ENCODE results near the gene ARHGAP40.

Gene ARHGAP40

DNA sequence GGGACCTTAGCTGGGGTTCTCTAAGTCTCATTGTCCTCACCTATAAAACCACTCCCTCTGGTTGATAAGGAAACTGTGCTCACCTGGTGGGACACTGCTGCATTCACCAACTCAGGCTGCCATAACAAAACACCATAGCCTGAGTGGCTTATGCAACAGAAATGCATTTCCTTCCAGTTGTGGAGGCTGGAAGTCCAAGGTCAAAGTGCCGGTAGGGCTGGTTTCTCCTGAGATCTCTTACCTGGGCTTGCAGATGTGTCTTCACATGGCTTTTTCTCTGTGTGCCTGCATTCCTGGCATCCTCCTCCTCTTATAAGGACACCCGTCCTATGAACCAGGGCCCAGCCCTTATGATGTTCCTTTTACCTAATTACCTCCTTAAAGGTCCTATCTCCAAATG, 62.7 kb downstream of the ARHGAP40 start:
- no peak overlapping the region for H2BK120ac ChIP-seq (ENCODE audit: low read depth, low read length)
- H3K79me1 ChIP-seq (ENCODE audit: low read length), result no peaks in the 10 kb centered on the region
- H3K27me3 ChIP-seq (ENCODE audit: insufficient read depth, low read length, poor library complexity), result no peaks in the 10 kb centered on the region
- H2BK5ac ChIP-seq (ENCODE audit: low read length), result no peak overlapping the region
- no peaks in the 10 kb centered on the region for H3K79me2 ChIP-seq (ENCODE audit: control insufficient read depth, insufficient read depth, low read length)
- no peak for DNase-seq
- no peak overlapping the region for H3K4ac ChIP-seq (ENCODE audit: low read depth, low read length)
- no peak overlapping the region for H2BK15ac ChIP-seq (replicated peaks; ENCODE audit: low read depth)
- H3K56ac ChIP-seq (ENCODE audit: low read length), result no peak overlapping the region
- H3K4me2 ChIP-seq (ENCODE audit: low read length), result no peak overlapping the region
- H3K4me3 ChIP-seq (ENCODE audit: low read length), result no peak overlapping the region
- no peak overlapping the region for H3K9ac ChIP-seq (ENCODE audit: low read length)
- H3K36me3 ChIP-seq (ENCODE audit: control insufficient read depth, insufficient read depth, low read length), result no peaks in the 10 kb centered on the region
- H4K5ac ChIP-seq (ENCODE audit: low read length), result no peak overlapping the region
- H3K23ac ChIP-seq (ENCODE audit: low read length), result no peak overlapping the region
- H4K8ac ChIP-seq (ENCODE audit: low read depth, low read length), result no peak overlapping the region
- no CpG with 5 or more reads among the region's 2 CpGs for WGBS (ENCODE audit: extremely low coverage, insufficient coverage, low lambda C conversion rate)
- H3K4me1 ChIP-seq (ENCODE audit: control insufficient read depth, low read depth, low read length), result no peaks in the 10 kb centered on the region
- no peak overlapping the region for H2AK5ac ChIP-seq (ENCODE audit: low read length)
- H3K27ac ChIP-seq (ENCODE audit: low read depth, low read length), result no peak overlapping the region
- H3K18ac ChIP-seq (ENCODE audit: low read length), result no peak overlapping the region

GRCh38 chr20:38665094-38665493, 63.5 kb downstream of the ARHGAP40 start:
- Histone ChIP-seq H4K5ac (ENCODE audit: low read length) (no peak overlapping the region), H3K4me2 (ENCODE audit: low read length) (no peak overlapping the region), H3K4me3 (ENCODE audit: low read length) (no peak overlapping the region), H2AK5ac (ENCODE audit: low read length) (no peak overlapping the region), H3K23ac (ENCODE audit: low read length) (no peak overlapping the region), H3K4me1 (ENCODE audit: control insufficient read depth, low read depth, low read length) (no peaks in the 10 kb centered on the region), H3K36me3 (ENCODE audit: control insufficient read depth, insufficient read depth, low read length) (no peaks in the 10 kb centered on the region), H2BK5ac (ENCODE audit: low read length) (no peak overlapping the region), H2BK15ac (replicated peaks; ENCODE audit: low read depth) (no peak overlapping the region), H3K18ac (ENCODE audit: low read length) (no peak overlapping the region), H3K27me3 (ENCODE audit: insufficient read depth, low read length, poor library complexity) (no peaks in the 10 kb centered on the region), H3K4ac (ENCODE audit: low read depth, low read length) (no peak overlapping the region), H3K9ac (ENCODE audit: low read length) (no peak overlapping the region), H4K8ac (ENCODE audit: low read depth, low read length) (no peak overlapping the region), H3K79me2 (ENCODE audit: control insufficient read depth, insufficient read depth, low read length) (no peaks in the 10 kb centered on the region), H3K27ac (ENCODE audit: low read depth, low read length) (no peak overlapping the region), H2BK120ac (ENCODE audit: low read depth, low read length) (no peak overlapping the region), H3K79me1 (ENCODE audit: low read length) (no peaks in the 10 kb centered on the region), H3K56ac (ENCODE audit: low read length) (no peak overlapping the region)
- no CpG with 5 or more reads among the region's 3 CpGs for WGBS (ENCODE audit: extremely low coverage, insufficient coverage, low lambda C conversion rate)
- peak; percentile 43 for DNase-seq

DNA sequence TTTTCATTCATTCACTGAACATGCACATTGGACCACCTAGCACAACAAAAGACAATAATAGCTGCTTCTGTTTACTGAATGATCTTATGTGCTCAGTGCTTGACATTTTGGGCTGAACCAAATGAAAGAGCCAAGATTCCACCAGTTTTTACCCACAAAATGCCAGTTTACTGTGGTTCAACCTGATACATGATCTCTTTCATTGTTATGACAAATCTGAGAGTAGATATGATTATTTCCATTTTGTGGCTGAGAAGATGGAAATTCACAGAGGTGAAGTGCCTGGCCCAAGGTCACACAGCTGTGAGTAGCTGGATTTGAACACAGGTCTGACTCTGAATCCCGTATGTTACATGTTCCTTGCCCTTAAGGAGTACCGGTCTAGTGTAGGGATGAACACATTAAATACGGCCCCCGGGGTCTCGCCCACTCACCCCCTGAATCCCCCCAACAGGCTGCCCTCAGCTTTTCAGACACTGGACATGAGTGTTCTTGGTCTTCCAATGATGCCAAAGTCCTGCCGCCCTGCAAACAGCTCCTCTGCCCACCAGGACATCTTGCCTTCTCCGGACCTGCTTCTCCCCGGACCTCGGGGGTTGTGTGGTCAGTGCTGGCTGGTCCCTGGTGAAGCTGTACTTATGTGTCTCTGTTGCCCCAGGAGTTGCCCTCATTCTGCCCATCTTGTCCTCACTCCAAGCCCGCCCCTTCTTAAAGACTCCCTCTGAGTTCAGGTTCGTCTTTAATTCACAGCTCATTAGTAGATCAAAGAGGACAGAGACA, 64.1 kb downstream of the ARHGAP40 start:
- H3K79me1 ChIP-seq (ENCODE audit: low read length), result no peaks in the 10 kb centered on the region
- no peaks in the 10 kb centered on the region for H3K36me3 ChIP-seq (ENCODE audit: control insufficient read depth, insufficient read depth, low read length)
- H4K8ac ChIP-seq (ENCODE audit: low read depth, low read length), result no peak overlapping the region
- H3K79me2 ChIP-seq (ENCODE audit: control insufficient read depth, insufficient read depth, low read length), result no peaks in the 10 kb centered on the region
- no peak overlapping the region for H3K56ac ChIP-seq (ENCODE audit: low read length)
- whole genome bisulfite sequencing (ENCODE audit: extremely low coverage, insufficient coverage, low lambda C conversion rate), result no CpG with 5 or more reads among the region's 11 CpGs
- no peak overlapping the region for H3K4me2 ChIP-seq (ENCODE audit: low read length)
- H3K23ac ChIP-seq (ENCODE audit: low read length), result no peak overlapping the region
- H3K18ac ChIP-seq (ENCODE audit: low read length), result no peak overlapping the region
- no peak overlapping the region for H3K9ac ChIP-seq (ENCODE audit: low read length)
- no peaks in the 10 kb centered on the region for H3K27me3 ChIP-seq (ENCODE audit: insufficient read depth, low read length, poor library complexity)
- no peaks in the 10 kb centered on the region for H3K4me1 ChIP-seq (ENCODE audit: control insufficient read depth, low read depth, low read length)
- H2BK15ac ChIP-seq (replicated peaks; ENCODE audit: low read depth), result no peak overlapping the region
- no peak overlapping the region for H3K4me3 ChIP-seq (ENCODE audit: low read length)
- peak; percentile 46 for DNase-seq
- H2BK120ac ChIP-seq (ENCODE audit: low read depth, low read length), result no peak overlapping the region
- no peak overlapping the region for H3K27ac ChIP-seq (ENCODE audit: low read depth, low read length)
- no peak overlapping the region for H2BK5ac ChIP-seq (ENCODE audit: low read length)
- H4K5ac ChIP-seq (ENCODE audit: low read length), result no peak overlapping the region
- no peak overlapping the region for H3K4ac ChIP-seq (ENCODE audit: low read depth, low read length)
- no peak overlapping the region for H2AK5ac ChIP-seq (ENCODE audit: low read length)

DNA sequence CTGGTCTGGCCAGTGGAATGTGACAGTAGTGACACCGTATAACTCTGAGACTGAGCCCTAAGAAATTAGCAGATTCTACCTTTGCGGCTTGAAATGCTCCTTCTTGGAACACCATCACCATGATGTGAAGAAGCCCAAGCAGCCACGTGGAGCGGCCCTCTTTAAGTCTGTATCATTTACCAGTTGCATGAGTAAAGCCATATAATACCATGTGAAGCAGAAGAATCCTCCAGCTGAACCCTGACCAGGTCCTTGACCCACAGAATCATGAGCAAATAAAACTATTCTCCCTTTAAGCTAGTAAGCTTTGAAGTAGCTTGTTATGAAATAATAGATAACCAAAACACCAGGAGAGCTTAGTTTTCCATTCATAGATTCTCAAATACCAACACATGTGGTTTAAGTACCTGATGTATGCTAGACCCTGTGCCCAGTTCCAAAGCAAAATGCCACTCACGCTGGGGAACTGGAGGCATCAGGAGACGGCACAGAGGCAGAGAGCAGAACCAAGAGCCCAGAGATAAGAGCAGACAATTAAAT, 65.9 kb downstream of the ARHGAP40 start:
- Histone ChIP-seq H3K9ac (ENCODE audit: low read length) (no peak overlapping the region), H2BK15ac (replicated peaks; ENCODE audit: low read depth) (no peak overlapping the region), H4K8ac (ENCODE audit: low read depth, low read length) (no peak overlapping the region), H3K79me1 (ENCODE audit: low read length) (no peaks in the 10 kb centered on the region), H3K79me2 (ENCODE audit: control insufficient read depth, insufficient read depth, low read length) (no peaks in the 10 kb centered on the region), H3K4me2 (ENCODE audit: low read length) (no peak overlapping the region), H3K4me1 (ENCODE audit: control insufficient read depth, low read depth, low read length) (no peaks in the 10 kb centered on the region), H3K36me3 (ENCODE audit: control insufficient read depth, insufficient read depth, low read length) (no peaks in the 10 kb centered on the region), H3K23ac (ENCODE audit: low read length) (no peak overlapping the region), H3K18ac (ENCODE audit: low read length) (no peak overlapping the region), H3K4me3 (ENCODE audit: low read length) (no peak overlapping the region), H3K27ac (ENCODE audit: low read depth, low read length) (no peak overlapping the region), H2BK120ac (ENCODE audit: low read depth, low read length) (no peak overlapping the region), H3K27me3 (ENCODE audit: insufficient read depth, low read length, poor library complexity) (peaks cover 2% of the 10 kb centered on the region), H3K56ac (ENCODE audit: low read length) (no peak overlapping the region), H2BK5ac (ENCODE audit: low read length) (no peak overlapping the region), H3K4ac (ENCODE audit: low read depth, low read length) (no peak overlapping the region), H4K5ac (ENCODE audit: low read length) (no peak overlapping the region), H2AK5ac (ENCODE audit: low read length) (no peak overlapping the region)
- no CpG with 5 or more reads among the region's 6 CpGs for WGBS (ENCODE audit: extremely low coverage, insufficient coverage, low lambda C conversion rate)
- DNase-seq, result no peak

DNA sequence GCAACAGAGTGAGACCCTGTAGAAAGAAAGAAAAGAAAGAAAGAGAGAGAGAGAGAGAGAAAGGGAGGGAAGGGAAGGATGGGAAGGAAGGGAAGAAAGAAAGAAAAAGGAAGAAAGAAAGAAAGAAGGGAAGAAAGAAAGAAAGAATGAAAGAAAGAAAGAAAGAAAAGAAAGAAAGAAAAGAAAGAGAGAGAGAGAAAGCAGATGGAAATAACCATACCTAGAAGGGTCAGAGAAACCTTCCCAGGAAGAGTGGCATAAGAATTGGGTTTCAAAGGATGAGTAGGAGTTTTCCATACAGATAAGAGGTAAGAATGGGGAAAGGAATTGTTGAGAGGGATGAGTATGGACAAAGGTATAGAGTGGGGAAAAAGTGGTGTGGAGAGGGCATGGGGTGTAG, 68.1 kb downstream of the ARHGAP40 start:
- Histone ChIP-seq H3K56ac (ENCODE audit: low read length) (no peak overlapping the region), H3K4me3 (ENCODE audit: low read length) (no peak overlapping the region), H4K5ac (ENCODE audit: low read length) (no peak overlapping the region), H3K4me1 (ENCODE audit: control insufficient read depth, low read depth, low read length) (no peaks in the 10 kb centered on the region), H3K79me2 (ENCODE audit: control insufficient read depth, insufficient read depth, low read length) (no peaks in the 10 kb centered on the region), H4K8ac (ENCODE audit: low read depth, low read length) (no peak overlapping the region), H3K4ac (ENCODE audit: low read depth, low read length) (no peak overlapping the region), H2AK5ac (ENCODE audit: low read length) (no peak overlapping the region), H3K9ac (ENCODE audit: low read length) (no peak overlapping the region), H3K27ac (ENCODE audit: low read depth, low read length) (no peak overlapping the region), H3K27me3 (ENCODE audit: insufficient read depth, low read length, poor library complexity) (peaks cover 4% of the 10 kb centered on the region), H3K4me2 (ENCODE audit: low read length) (no peak overlapping the region), H2BK5ac (ENCODE audit: low read length) (no peak overlapping the region), H3K36me3 (ENCODE audit: control insufficient read depth, insufficient read depth, low read length) (no peaks in the 10 kb centered on the region), H3K18ac (ENCODE audit: low read length) (no peak overlapping the region), H2BK15ac (replicated peaks; ENCODE audit: low read depth) (no peak overlapping the region), H3K23ac (ENCODE audit: low read length) (no peak overlapping the region), H3K79me1 (ENCODE audit: low read length) (no peaks in the 10 kb centered on the region), H2BK120ac (ENCODE audit: low read depth, low read length) (no peak overlapping the region)
- no peak for DNase-seq

DNA sequence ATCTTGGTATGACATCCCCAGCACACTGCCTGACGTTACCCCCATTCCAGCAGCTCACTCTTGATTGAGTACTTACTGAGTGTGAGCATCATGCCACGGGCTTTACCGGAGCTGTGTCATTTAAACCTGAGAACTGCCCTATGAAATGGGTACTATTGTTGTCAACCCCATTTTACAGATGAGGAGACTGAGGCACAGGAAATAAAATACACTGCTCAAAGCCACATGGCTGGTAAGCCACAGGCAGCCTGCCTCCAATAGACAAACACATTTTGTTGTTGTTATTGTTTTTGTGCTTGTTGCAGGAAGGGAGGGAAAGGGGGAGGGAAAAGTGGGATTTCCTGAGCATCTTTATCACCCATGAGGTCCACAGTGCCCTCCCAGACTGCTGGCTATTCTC, 69.2 kb downstream of the ARHGAP40 start:
- H3K23ac ChIP-seq (ENCODE audit: low read length), result no peak overlapping the region
- no peak overlapping the region for H3K18ac ChIP-seq (ENCODE audit: low read length)
- no peak overlapping the region for H4K8ac ChIP-seq (ENCODE audit: low read depth, low read length)
- no peak overlapping the region for H3K9ac ChIP-seq (ENCODE audit: low read length)
- no peak overlapping the region for H3K4ac ChIP-seq (ENCODE audit: low read depth, low read length)
- no peak for DNase-seq
- no peak overlapping the region for H3K4me2 ChIP-seq (ENCODE audit: low read length)
- H3K27ac ChIP-seq (ENCODE audit: low read depth, low read length), result no peak overlapping the region
- no peak overlapping the region for H3K56ac ChIP-seq (ENCODE audit: low read length)
- H2BK5ac ChIP-seq (ENCODE audit: low read length), result no peak overlapping the region
- H3K36me3 ChIP-seq (ENCODE audit: control insufficient read depth, insufficient read depth, low read length), result no peaks in the 10 kb centered on the region
- no peak overlapping the region for H2BK120ac ChIP-seq (ENCODE audit: low read depth, low read length)
- H2BK15ac ChIP-seq (replicated peaks; ENCODE audit: low read depth), result no peak overlapping the region
- no peak overlapping the region for H2AK5ac ChIP-seq (ENCODE audit: low read length)
- no peaks in the 10 kb centered on the region for H3K4me1 ChIP-seq (ENCODE audit: control insufficient read depth, low read depth, low read length)
- no peak overlapping the region for H3K4me3 ChIP-seq (ENCODE audit: low read length)
- no peaks in the 10 kb centered on the region for H3K79me2 ChIP-seq (ENCODE audit: control insufficient read depth, insufficient read depth, low read length)
- no peaks in the 10 kb centered on the region for H3K79me1 ChIP-seq (ENCODE audit: low read length)
- no peak overlapping the region for H4K5ac ChIP-seq (ENCODE audit: low read length)
- WGBS (ENCODE audit: extremely low coverage, insufficient coverage, low lambda C conversion rate), result no CpG with 5 or more reads among the region's 3 CpGs
- peaks cover 4% of the 10 kb centered on the region for H3K27me3 ChIP-seq (ENCODE audit: insufficient read depth, low read length, poor library complexity)
